HG03439 (cell line): ENCODE results near the gene LILRB4.
"Not testable (repeated sequence)": the region's sequence is repeated elsewhere in the genome, so short reads cannot be mapped to it uniquely, and the experiment has no call there.

ENCODE experiments used
- ATAC-seq: cut with Tn5 transposase; IDR thresholded peaks from one replicate; pipeline ENCODE4 v1.9.1; 2021; ENCODE audit warnings: mild to moderate bottlenecking, moderate library complexity; ENCODE audit not compliant: unreplicated experiment

Gene LILRB4

GRCh38 chr19:54662730-54663129 lies at the start of gene LILRB4:
LILRB4 (plus strand) TSS chr19:54662985; CDS start chr19:54663034, 49 bp downstream.
- no peak for ATAC-seq

GRCh38 chr19:54614726-54615125 lies 48.1 kb upstream of the LILRB4 start:
- no peak for ATAC-seq

- ATAC-seq = peak; percentile 22
These were observed 46.7 kb upstream of the LILRB4 start for GRCh38 chr19:54616057-54616456.

- peak; percentile 86 for ATAC-seq
These were observed 45.8 kb upstream of the LILRB4 start for GRCh38 chr19:54616821-54617560.

GRCh38 chr19:54620464-54620863 lies 42.3 kb upstream of the LILRB4 start:
- ATAC-seq = no peak

- no peak for ATAC-seq
These were observed 40.4 kb upstream of the LILRB4 start for GRCh38 chr19:54622431-54622830.

- not testable (repeated sequence) for ATAC-seq
These were observed 38.6 kb upstream of the LILRB4 start for GRCh38 chr19:54624234-54624633.

GRCh38 chr19:54624934-54625730 lies 37.7 kb upstream of the LILRB4 start:
- ATAC-seq = not testable (repeated sequence)

GRCh38 chr19:54626757-54627156 lies 36.0 kb upstream of the LILRB4 start:
- ATAC-seq = no peak

- not testable (repeated sequence) for ATAC-seq
These were observed 34.9 kb upstream of the LILRB4 start for GRCh38 chr19:54627912-54628311.

GRCh38 chr19:54630262-54630661 lies 32.5 kb upstream of the LILRB4 start, which contains the start of gene LILRB1:
LILRB1 (plus strand) TSS chr19:54630484; CDS start chr19:54631074, 590 bp downstream.
- ATAC-seq = not testable (repeated sequence)

GRCh38 chr19:54630782-54631181 lies 32.0 kb upstream of the LILRB4 start:
- ATAC-seq = no peak

GRCh38 chr19:54631489-54632337 lies 31.1 kb upstream of the LILRB4 start:
- ATAC-seq = not testable (repeated sequence)

GRCh38 chr19:54632517-54632916 lies 30.3 kb upstream of the LILRB4 start:
- ATAC-seq = not testable (repeated sequence)

- ATAC-seq = no peak
These were observed 29.4 kb upstream of the LILRB4 start for GRCh38 chr19:54633401-54633800.

- not testable (repeated sequence) for ATAC-seq
These were observed 26.7 kb upstream of the LILRB4 start for GRCh38 chr19:54636081-54636480.

- ATAC-seq = no peak
These were observed 24.1 kb upstream of the LILRB4 start for GRCh38 chr19:54638683-54639082.

GRCh38 chr19:54642953-54643352 lies 19.8 kb upstream of the LILRB4 start:
- not testable (repeated sequence) for ATAC-seq

- ATAC-seq = not testable (repeated sequence)
These were observed 19.2 kb upstream of the LILRB4 start for GRCh38 chr19:54643583-54643982.

GRCh38 chr19:54644056-54644455 lies 18.7 kb upstream of the LILRB4 start:
- ATAC-seq = no peak

- no peak for ATAC-seq
These were observed 16.4 kb upstream of the LILRB4 start for GRCh38 chr19:54646331-54646841.
